ENCODE measurements around the gene GALNTL6.

The GALNTL6 gene

GRCh38 chr4:173074501-173074946 is 1261.3 kb downstream of the GALNTL6 start:
- no peak for DNase-seq (ENCODE audit: low read depth)

GRCh38 chr4:173076903-173077634 is 1263.9 kb downstream of the GALNTL6 start:
- no peak for DNase-seq (ENCODE audit: low read depth)

GRCh38 chr4:173088144-173088543 is 1274.9 kb downstream of the GALNTL6 start:
- no peak for DNase-seq (ENCODE audit: low read depth)
